Fibroblast of skin of abdomen (primary cell): ENCODE data around the gene VSIG8. TPM values are rescaled to one million over a fixed set of nuclear protein-coding genes. Genes with fewer than 3 reads are reported as not detected.
"Not testable (repeated sequence)": the region's sequence is repeated elsewhere in the genome, so short reads cannot be mapped to it uniquely, and the experiment has no call there.

Source experiments
- DNase-seq: peaks from one replicate; pipeline ENCODE4 v3.0.0-alpha.2; 2013
- polyA plus RNA-seq, 2 experiments: library from polyadenylated mRNA; unstranded; fragments of 120-200 nt; gene quantifications; one replicate each; pipeline ENCODE4 v1.2.1, GENCODE V29; 2013; ENCODE audit not compliant: insufficient read length in 2 of 2

Gene VSIG8
- not detected for polyA plus RNA-seq (2013, experiment 1 of 2; ENCODE audit: insufficient read length)
- polyA plus RNA-seq (2013, experiment 2 of 2; ENCODE audit: insufficient read length): 0.09 TPM

- DNase-seq: no peak
Measured at GRCh38 chr1:159862557-159862956, at the start of gene VSIG8. VSIG8 (minus strand) TSS chr1:159862657; CDS start chr1:159862521, 136 bp downstream.

- no peak for DNase-seq
Measured at GRCh38 chr1:159911326-159912070, 49.0 kb upstream of the VSIG8 start.

- DNase-seq: no peak
Measured at GRCh38 chr1:159908031-159908940, 45.8 kb upstream of the VSIG8 start.

GRCh38 chr1:159906960-159907359 is 44.5 kb upstream of the VSIG8 start:
- no peak for DNase-seq

- not testable (repeated sequence) for DNase-seq
Measured at GRCh38 chr1:159904036-159904435, 41.6 kb upstream of the VSIG8 start.

GRCh38 chr1:159902541-159902940 is 40.1 kb upstream of the VSIG8 start:
- no peak for DNase-seq

GRCh38 chr1:159900755-159901360 is 38.4 kb upstream of the VSIG8 start:
- no peak for DNase-seq

- DNase-seq: peak; percentile 62
Measured at GRCh38 chr1:159900086-159900680, 37.7 kb upstream of the VSIG8 start, which contains the start of gene CFAP45. CFAP45 (minus strand) TSS chr1:159900165; CDS start chr1:159900098, 67 bp downstream.

GRCh38 chr1:159899634-159900033 is 37.2 kb upstream of the VSIG8 start:
- DNase-seq: not testable (repeated sequence)

GRCh38 chr1:159898527-159898926 is 36.1 kb upstream of the VSIG8 start:
- no peak for DNase-seq

- no peak for DNase-seq
Measured at GRCh38 chr1:159897962-159898361, 35.5 kb upstream of the VSIG8 start.

- no peak for DNase-seq
Measured at GRCh38 chr1:159896546-159896930, 34.1 kb upstream of the VSIG8 start.

GRCh38 chr1:159895836-159896545 is 33.5 kb upstream of the VSIG8 start:
- DNase-seq: peak; percentile 12

GRCh38 chr1:159895286-159895685 is 32.8 kb upstream of the VSIG8 start:
- DNase-seq: no peak

GRCh38 chr1:159892944-159893343 is 30.5 kb upstream of the VSIG8 start:
- DNase-seq: no peak

- DNase-seq: peak; percentile 85
Measured at GRCh38 chr1:159891275-159892157, 29.1 kb upstream of the VSIG8 start.

GRCh38 chr1:159890390-159890789 is 27.9 kb upstream of the VSIG8 start:
- no peak for DNase-seq

- peak; percentile 94 for DNase-seq
Measured at GRCh38 chr1:159889821-159890252, 27.4 kb upstream of the VSIG8 start.

- DNase-seq: no peak
Measured at GRCh38 chr1:159889202-159889601, 26.7 kb upstream of the VSIG8 start.

- DNase-seq: no peak
Measured at GRCh38 chr1:159884296-159884695, 21.8 kb upstream of the VSIG8 start.

GRCh38 chr1:159883134-159883533 is 20.7 kb upstream of the VSIG8 start:
- DNase-seq: no peak
